ENCODE measurements around the gene L3MBTL2.

DNA sequence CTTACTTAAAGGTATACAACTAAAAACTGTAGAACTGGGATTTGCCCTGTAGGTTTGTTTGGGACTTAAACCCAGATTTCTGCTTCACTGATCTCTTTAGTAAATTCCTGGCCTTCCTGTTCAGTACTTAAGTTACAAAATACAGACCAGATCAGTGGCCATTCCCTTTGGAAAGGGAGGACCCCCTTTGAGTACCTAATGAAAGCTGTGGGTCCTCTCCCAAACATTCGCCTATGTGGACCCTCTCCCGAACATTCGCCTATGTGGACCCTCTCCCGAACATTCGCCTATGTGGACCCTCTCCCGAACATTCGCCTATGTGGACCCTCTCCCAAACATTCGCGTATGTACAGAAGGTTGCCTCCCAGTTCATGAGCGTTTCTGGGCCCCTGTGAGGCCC lies 10.3 kb downstream of the L3MBTL2 start:
- TF ChIP-seq, protein P1, sequence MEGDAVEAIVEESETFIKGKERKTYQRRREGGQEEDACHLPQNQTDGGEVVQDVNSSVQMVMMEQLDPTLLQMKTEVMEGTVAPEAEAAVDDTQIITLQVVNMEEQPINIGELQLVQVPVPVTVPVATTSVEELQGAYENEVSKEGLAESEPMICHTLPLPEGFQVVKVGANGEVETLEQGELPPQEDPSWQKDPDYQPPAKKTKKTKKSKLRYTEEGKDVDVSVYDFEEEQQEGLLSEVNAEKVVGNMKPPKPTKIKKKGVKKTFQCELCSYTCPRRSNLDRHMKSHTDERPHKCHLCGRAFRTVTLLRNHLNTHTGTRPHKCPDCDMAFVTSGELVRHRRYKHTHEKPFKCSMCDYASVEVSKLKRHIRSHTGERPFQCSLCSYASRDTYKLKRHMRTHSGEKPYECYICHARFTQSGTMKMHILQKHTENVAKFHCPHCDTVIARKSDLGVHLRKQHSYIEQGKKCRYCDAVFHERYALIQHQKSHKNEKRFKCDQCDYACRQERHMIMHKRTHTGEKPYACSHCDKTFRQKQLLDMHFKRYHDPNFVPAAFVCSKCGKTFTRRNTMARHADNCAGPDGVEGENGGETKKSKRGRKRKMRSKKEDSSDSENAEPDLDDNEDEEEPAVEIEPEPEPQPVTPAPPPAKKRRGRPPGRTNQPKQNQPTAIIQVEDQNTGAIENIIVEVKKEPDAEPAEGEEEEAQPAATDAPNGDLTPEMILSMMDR (IDR thresholded peaks at IDR 0.05): no peak
- no peak for TF ChIP-seq POLR2A (IDR thresholded peaks at IDR 0.05)

Measured in uterus (tissue), 2 donors.